Calu3 (cell line): Measurements from ENCODE around the gene KRTAP4-8. TPM values are rescaled to one million over a fixed set of nuclear protein-coding genes. Genes with fewer than 3 reads are reported as not detected.
A peak's percentile ranks its signal among the peaks of the same experiment; 100 is the strongest.
"Not testable (repeated sequence)": the region's sequence is repeated elsewhere in the genome, so short reads cannot be mapped to it uniquely, and the experiment has no call there.

Source experiments
- BruUV-seq: library from RNA; stranded (reverse); fragments of 400-500 nt; replicated peaks from 2 replicates; lab custom pipeline; 2021; lab: Mats Ljungman, UMichigan
- CTCF ChIA-PET: fragments of 300-600 bp; sonication (Branson Sonifier 250); formaldehyde crosslinking; loops from one replicate; lab custom pipeline; 2022; ENCODE audit warnings: antibody characterized with exemption; lab: Charles Lee
- DNase-seq: peaks from one replicate; pipeline ENCODE4 v3.0.0; 2022
- H3K27ac Mint-ChIP-seq: one replicate; pipeline ENCODE4 v1.8.0; 2022; ENCODE audit warnings: mixed read lengths; ENCODE audit not compliant: unreplicated experiment
- H3K27me3 Mint-ChIP-seq: one replicate; pipeline ENCODE4 v1.8.0; 2022; ENCODE audit warnings: mixed read lengths; ENCODE audit not compliant: unreplicated experiment
- H3K36me3 Mint-ChIP-seq: one replicate; pipeline ENCODE4 v1.8.0; 2022; ENCODE audit warnings: mild to moderate bottlenecking, moderate library complexity, mixed read lengths; ENCODE audit not compliant: insufficient read depth, unreplicated experiment
- H3K4me1 Mint-ChIP-seq: one replicate; pipeline ENCODE4 v1.8.0; 2022; ENCODE audit warnings: mild to moderate bottlenecking, low read depth, mixed read lengths; ENCODE audit not compliant: unreplicated experiment
- H3K4me3 Mint-ChIP-seq: one replicate; pipeline ENCODE4 v1.8.0; 2022; ENCODE audit warnings: mild to moderate bottlenecking, low read depth, moderate library complexity, mixed read lengths; ENCODE audit not compliant: unreplicated experiment
- H3K9me3 Mint-ChIP-seq: one replicate; pipeline ENCODE4 v1.8.0; 2022; ENCODE audit warnings: low read depth, mixed read lengths; ENCODE audit not compliant: unreplicated experiment
- CTCF ChIP-seq: fragments of 200-600 bp; IDR thresholded peaks from one replicate; pipeline ENCODE4 v1.8.0; 2022; ENCODE audit warnings: antibody characterized with exemption; ENCODE audit not compliant: unreplicated experiment
- intact Hi-C: fragments of 100-400 bp; cut with micrococcal nuclease; formaldehyde crosslinking; loops from one replicate; pipeline ENCODE4 v1.10.0; 2022; ENCODE audit not compliant: unreplicated experiment
- total RNA-seq: library from RNA; stranded (reverse); gene quantifications from 2 replicates; pipeline ENCODE4 v1.2.3, GENCODE V29; 2022

KRTAP4-8 gene
- total RNA-seq, 1 experiment from 2014 or later = not detected

- no peaks in the 10 kb centered on the region for H3K9me3 Mint-ChIP-seq
- no peak for DNase-seq
- intact Hi-C loops = loop anchor here (5.0 kb wide), 1 partner anchor 206 kb away; no protein-coding TSS in a partner anchor
- no peaks in the 10 kb centered on the region for H3K27me3 Mint-ChIP-seq
- H3K27ac Mint-ChIP-seq = no peak overlapping the region
- BruUV-seq = no TSS peak
- H3K4me1 Mint-ChIP-seq = peaks cover 65% of the 10 kb centered on the region
- H3K36me3 Mint-ChIP-seq = peaks cover 20% of the 10 kb centered on the region
- no peak for TF ChIP-seq CTCF
- no peak overlapping the region for H3K4me3 Mint-ChIP-seq
- CTCF ChIA-PET = interaction anchor here (0.5 to 1.3 kb wide), 5 partner anchors 9 to 561 kb away, joined by 3 to 4 read pairs (median 3); partner anchors contain the start of gene KRT17
Observed at GRCh38 chr17:41063449-41063848, 34.5 kb downstream of the KRTAP4-8 start.

- CTCF ChIA-PET = interaction anchor here (1.0 to 4.5 kb wide), 3 partner anchors 10 to 126 kb away, joined by 5 to 25 read pairs (median 10); partner anchors contain the start of gene KRT23
- Mint-ChIP-seq H3K9me3 (no peaks in the 10 kb centered on the region), H3K4me1 (peaks cover 67% of the 10 kb centered on the region), H3K4me3 (no peak overlapping the region), H3K36me3 (peaks cover 20% of the 10 kb centered on the region), H3K27me3 (no peaks in the 10 kb centered on the region), H3K27ac (peak overlapping the region; percentile 88)
- intact Hi-C loops = loop anchor here (2.0 to 5.0 kb wide), 2 partner anchors 19 to 205 kb away; no protein-coding TSS in a partner anchor
- no peak for DNase-seq
- no peak for TF ChIP-seq CTCF
- BruUV-seq = no TSS peak
Observed at GRCh38 chr17:41061964-41062363, 36.0 kb downstream of the KRTAP4-8 start.

GRCh38 chr17:41060052-41060604 lies 37.8 kb downstream of the KRTAP4-8 start, which contains the start of gene KRTAP2-3:
KRTAP2-3 (minus strand) TSS chr17:41060114; CDS start chr17:41060050, 64 bp downstream.
- intact Hi-C loops = loop anchor here (1.0 to 5.0 kb wide), 6 partner anchors 17 to 262 kb away; no protein-coding TSS in a partner anchor
- H3K4me1 Mint-ChIP-seq = peaks cover 54% of the 10 kb centered on the region
- no TSS peak for BruUV-seq
- H3K4me3 Mint-ChIP-seq = peak within 1 kb of the TSS; percentile 33
- H3K36me3 Mint-ChIP-seq = peaks cover 20% of the 10 kb centered on the region
- no peak for TF ChIP-seq CTCF
- no peaks in the 10 kb centered on the region for H3K27me3 Mint-ChIP-seq
- CTCF ChIA-PET = interaction anchor here (0.7 to 4.5 kb wide), 21 partner anchors 10 to 489 kb away, joined by 3 to 28 read pairs (median 4); partner anchors contain the start of gene KRT23
- no peaks in the 10 kb centered on the region for H3K9me3 Mint-ChIP-seq
- H3K27ac Mint-ChIP-seq = peak within 1 kb of the TSS; percentile 88
- DNase-seq = peak; percentile 90

DNA sequence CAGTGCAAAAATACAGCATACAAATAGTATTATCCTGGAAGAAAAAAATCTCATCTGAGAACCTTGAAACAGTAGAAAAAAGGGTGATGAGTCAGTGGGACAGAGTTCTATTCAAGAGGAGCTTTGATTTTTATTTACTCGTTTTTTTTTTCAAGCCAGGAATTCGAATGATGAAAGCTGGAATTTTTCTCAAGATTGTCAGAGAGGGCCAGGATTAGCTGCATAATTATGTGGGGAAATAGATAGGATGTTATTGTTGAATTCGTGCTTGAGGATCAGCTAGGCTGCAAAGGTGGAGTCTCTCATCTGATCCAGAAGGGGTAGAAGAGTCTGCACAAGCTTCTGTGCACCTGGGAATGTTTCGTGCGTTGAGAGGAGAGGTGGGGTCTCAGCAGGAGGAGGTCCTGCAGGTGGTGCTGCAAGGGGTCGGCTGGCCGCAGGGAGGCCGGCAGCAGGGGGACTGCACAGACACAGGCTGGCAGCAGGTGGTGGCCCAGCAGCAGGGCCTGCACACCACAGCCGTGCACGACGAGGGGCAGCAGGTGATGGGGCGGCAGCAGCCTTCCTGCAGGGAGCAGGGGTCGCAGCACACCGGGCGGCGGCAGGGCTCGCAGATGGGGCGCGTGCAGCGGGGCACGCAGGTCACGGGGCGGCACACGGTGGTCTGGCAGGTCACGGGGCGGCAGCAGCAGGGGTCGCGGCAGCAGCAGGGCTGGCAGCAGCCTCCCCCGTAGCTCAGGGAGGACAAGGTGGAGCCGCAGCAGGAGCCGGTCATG lies 38.5 kb downstream of the KRTAP4-8 start:
- CTCF ChIA-PET = interaction anchor here (0.6 to 4.5 kb wide), 26 partner anchors 11 to 489 kb away, joined by 3 to 28 read pairs (median 4); partner anchors contain the start of gene KRT23
- H3K9me3 Mint-ChIP-seq, DNase-seq, H3K27me3 Mint-ChIP-seq: not testable (repeated sequence)
- peak overlapping the region; percentile 33 for H3K4me3 Mint-ChIP-seq
- peak overlapping the region; percentile 88 for H3K27ac Mint-ChIP-seq
- peaks cover 20% of the 10 kb centered on the region for H3K36me3 Mint-ChIP-seq
- BruUV-seq = TSS peak; percentile 98
- H3K4me1 Mint-ChIP-seq = peaks cover 53% of the 10 kb centered on the region
- intact Hi-C loops = loop anchor here (1.0 to 5.0 kb wide), 6 partner anchors 17 to 263 kb away; no protein-coding TSS in a partner anchor
